Activated naive CD4-positive, alpha-beta T cell treated with anti-CD3 and anti-CD28 coated beads, Interleukin-2, amount 50 U/mL, for 16 hours (primary cell): ENCODE results near the gene MRTFB.

Experiments used
- DNase-seq: peaks from one replicate; pipeline ENCODE4 v3.0.0-alpha.2; 2020

Gene MRTFB

DNA sequence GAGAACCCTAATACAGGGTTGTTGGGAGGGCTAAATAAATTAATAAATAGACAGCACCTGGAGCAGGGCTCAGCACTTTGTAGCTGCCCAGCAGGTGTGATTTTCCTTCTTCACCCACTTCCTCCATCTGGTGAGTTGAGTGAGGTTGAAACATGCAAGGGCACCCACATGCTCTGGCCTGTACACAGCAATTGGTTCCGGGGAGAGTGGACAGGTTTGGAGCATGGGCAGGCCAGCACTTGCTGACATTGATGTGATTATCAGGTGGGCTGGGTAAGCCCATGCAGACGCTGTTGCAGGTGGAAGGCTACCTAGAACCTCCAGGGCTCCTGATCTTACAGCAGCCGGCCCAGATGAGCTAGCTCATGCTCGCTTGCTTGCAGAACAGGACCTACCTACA is 1.3 kb upstream of the MRTFB start:
- no peak for DNase-seq

DNA sequence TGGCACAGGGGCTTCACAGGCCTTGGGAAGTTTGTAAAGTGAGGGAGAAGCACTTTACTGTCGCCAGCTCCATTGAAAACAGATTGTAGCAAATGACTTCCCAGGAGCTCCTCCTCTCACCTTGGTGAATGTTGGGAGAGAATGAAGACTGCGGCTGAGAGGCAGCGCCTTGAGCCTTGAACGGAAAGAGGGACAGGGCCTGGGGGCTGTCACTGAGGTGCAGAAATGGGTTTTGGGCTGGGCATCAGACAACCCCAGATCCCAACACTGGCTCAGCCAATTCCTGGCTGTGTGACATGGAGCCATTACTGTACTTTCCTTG is 603 bp upstream of the MRTFB start:
- no peak for DNase-seq

DNA sequence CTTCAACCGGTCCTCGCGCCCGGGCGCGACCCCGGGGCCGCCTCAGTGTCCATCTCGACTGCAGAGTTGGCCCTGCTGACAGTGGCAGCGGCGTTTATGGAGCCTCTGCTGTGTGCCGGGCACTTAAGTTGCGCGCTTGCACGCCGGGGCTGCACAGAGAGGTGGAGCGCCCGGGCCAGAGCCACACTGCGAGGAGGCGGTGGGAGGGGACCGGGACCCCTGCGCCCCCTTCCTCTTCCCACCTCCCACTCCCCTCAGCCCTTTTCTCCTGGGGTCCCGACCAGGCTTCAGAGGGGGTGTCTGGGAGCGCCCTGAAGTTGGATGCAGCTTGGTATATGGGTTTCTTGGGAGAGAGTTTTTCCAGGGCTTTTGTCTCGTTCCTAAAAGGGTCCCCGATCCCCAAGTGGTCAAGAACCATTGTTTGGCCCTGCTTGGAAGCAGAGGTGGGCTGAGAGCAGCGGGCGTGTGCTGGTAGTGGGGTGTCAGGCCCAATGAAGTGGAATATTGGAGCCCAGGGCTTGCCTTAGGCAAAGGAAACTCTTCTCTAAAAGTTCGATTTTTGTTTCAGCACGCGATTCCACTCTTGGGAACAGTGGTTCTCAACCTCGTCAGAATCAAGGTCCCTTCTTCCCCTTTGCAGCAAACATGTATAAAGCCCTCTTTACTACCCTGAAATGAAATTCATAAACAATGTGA is 605 bp downstream of the MRTFB start:
- DNase-seq, result no peak

DNA sequence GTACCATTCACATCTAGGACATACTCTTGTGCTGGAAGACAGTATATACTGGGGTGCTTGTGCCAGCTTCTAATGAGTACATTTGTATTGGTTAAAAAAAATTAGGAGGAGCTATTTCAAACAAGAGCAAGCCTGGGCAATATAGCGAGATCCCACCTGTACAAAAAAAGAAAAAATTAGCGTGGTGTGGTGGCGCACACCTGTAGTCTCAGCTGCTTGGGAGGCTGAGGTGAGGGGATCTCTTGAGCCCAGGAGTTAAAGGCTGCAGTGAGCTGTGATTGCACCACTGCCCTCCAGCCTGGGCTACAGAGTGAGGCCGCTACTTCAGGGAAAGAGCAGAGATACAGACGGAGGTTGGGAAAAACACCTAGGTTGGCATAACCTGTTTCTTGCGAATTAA is 1.2 kb downstream of the MRTFB start:
- no peak for DNase-seq

DNA sequence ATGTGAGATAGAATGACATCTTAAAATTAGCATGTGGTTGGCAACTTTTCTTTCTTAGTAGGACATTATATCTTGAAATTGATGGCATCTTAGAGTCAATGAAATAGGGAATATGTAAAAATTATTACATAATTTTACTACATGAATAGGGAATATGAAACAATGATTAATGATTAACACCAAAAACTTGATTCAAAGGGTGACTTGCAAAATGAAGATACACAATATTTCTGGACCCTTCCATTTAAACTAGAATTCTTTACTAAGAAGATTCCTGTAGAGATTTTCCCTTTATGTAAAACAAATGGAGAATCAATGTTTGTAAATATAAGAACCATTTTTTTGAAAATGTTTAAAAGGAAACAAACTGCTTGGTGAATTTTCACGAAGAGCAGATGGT is 3.4 kb downstream of the MRTFB start:
- DNase-seq, result no peak

DNA sequence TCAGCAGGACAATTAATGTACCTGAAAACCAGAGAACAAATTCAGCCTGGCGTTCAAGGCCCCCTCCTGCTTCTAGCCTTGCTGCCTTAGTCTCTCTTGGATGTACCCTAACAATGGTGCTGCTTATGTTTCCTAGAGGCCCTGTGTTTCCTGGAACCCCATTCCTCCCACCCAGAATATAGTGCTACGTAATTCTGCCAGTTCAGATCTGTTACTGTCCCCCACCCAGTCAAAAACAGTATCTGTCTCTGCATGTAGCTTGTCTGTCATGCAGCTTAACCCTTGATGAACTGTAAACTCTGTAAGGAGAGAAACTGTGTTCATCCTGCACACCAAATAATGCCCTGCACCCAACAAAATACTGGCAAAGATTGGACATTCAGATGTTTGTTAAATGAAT is 6.8 kb downstream of the MRTFB start:
- no peak for DNase-seq

DNA sequence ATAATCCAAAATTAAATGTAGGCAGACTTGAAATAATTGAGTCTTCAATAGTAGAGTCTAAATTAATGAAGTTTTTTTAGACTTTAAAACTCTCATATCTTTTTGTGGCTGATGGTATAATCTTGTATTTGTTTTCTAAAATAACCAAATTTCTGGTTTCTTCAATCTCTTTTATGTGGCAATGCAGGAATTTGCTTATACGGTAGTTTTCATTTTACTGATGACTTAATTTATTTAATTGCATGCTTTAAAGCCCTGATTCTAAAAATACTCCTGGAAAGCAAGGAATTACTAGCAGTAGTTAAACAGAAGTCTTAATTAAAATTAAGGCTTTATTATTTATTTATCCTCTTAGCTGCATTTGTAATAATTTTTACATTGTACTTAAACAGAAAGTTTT is 15.4 kb downstream of the MRTFB start:
- DNase-seq, result no peak

DNA sequence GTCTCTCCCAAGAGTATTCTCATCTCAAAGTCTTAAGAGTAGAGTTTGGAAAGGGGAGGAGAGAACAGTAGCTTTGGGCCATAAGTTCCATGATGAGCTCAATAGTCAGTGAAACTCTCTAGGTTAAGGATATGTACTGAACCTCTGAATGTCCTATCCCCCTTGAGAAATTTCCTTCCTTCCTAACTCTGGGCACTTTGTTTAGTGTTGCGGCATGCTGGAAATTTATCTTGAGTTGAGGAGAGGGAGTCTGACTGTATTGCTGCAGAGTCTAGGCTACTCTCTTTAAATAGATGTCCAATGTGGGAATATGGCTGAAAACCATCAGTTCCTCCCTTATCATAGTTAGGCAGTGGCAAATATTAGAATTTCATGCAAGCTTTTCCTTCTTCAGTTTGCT is 16.1 kb downstream of the MRTFB start:
- DNase-seq, result no peak

DNA sequence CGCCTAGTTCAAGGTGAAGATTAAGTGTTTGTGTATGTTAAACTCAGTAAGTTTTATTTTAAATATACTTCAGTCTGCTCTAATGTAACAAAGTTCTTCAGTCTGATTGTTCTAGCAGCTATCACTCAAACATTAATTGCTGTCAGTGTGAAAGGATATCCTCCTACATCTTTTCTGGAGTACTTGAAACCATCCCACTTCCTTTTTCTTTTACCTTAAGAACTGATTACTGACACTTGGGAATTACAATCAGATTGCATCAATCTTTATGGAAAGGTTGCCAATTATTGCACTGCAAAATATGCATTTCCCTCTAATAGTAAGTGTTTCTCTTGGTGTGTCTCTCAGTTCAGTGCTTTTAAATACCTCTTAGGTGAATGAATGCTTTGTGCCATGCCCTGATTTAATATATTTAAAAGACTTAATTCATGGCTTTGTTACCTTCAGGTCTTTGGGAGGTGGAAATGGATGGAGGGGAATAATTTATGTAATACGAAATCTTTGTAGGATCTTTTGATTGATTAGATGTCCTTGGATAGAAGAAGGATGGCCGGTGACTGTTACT is 16.6 kb downstream of the MRTFB start:
- DNase-seq, result no peak

DNA sequence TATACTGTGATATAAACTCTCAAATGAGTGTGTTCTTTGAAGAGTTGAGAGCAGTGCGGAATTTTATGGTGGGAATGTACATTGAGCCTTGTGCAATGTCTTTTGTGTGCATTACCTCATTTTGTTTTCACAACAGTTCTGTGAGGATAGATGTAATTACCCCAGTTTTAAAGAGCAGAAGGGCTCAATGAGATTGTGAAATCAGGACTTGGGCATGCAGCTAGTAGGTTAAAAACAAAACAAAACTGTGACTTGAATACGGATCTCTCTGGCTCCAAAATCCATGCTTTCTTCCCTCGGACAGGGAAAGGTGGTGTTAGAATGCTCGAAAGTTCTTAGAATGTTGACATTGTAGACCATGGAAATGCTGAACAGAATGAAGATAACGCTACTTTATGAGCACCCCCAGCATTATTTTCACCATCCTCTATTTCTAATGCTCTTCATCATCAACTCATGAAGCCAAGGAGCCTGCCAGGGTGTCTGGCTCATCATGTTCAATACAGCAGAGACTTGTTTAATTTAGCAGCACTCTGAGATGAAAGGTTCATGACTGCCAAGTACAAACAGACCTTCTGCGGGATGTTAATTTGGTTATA is 17.1 kb downstream of the MRTFB start:
- no peak for DNase-seq

DNA sequence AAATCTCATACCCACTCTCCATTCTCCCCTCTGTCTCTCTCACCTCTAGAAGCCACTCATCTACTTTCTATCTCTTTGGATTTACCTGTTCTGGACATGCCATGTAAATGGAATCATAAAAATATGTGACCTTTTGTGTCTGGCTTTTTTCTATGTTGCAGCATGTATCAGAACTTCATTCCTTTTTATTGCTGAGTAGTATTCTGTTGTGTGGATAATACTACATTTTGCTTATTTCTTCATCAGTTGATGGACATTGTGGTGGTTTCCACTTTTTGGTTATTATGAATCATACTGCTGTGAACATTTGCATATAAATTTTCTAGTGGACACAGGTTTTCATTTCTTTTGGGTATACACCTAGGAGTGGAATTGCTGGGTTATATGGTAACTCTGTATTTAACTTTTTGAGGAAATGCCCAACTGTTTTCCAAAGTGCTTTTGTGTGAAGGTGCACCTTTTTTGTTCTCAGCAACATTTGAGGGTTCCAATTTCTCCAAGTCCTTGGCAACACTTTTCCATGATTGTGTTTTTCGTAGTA is 18.2 kb downstream of the MRTFB start:
- DNase-seq, result no peak

DNA sequence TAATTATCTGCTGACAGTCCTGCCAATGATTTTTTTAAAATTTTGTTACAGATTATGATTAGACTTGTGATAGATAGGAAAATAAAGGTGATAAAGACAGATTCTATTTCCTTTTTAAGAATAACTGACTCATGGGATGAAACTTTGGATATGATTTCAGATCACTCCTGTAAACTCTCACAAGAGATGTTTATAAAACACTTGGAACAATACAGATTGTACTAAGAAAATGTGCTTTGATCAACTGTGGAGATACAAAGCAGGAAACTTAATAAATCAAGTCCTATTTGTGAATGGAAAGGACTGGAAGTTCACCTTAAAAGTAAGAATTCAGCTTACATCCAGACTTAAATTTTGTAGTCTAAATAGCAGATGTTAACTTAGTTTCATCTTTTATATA is 21.4 kb downstream of the MRTFB start:
- DNase-seq, result no peak

DNA sequence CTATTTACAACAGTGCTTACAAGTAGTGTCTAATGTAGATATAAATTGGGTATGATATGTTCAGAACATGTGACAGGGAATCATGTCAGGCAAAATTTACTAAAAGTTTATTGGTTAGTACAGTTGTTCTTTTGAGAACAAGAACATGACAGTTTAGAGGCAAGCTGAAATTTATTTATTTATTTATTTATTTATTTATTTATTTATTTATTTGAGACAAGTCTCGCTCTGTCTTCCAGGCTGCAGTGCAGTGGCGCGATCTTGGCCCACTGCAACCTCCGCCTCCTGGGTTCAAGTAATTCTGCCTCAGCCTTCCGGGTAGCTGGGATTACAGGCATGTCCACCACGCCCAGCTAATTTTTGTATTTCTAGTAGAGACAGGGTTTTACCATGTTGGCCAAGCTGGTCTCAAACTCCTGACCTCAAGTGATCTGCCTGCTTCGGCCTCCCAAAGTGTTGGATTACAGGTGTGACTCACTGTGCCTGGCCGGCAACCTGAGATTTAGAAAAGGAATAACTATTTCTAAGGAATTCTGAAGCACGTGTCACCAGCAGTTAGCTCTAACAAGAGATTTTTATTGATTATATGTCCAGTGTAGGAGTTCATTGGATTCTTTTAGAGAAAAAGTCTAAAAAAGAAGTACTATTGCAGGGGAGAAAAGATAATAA is 24.9 kb downstream of the MRTFB start:
- no peak for DNase-seq

DNA sequence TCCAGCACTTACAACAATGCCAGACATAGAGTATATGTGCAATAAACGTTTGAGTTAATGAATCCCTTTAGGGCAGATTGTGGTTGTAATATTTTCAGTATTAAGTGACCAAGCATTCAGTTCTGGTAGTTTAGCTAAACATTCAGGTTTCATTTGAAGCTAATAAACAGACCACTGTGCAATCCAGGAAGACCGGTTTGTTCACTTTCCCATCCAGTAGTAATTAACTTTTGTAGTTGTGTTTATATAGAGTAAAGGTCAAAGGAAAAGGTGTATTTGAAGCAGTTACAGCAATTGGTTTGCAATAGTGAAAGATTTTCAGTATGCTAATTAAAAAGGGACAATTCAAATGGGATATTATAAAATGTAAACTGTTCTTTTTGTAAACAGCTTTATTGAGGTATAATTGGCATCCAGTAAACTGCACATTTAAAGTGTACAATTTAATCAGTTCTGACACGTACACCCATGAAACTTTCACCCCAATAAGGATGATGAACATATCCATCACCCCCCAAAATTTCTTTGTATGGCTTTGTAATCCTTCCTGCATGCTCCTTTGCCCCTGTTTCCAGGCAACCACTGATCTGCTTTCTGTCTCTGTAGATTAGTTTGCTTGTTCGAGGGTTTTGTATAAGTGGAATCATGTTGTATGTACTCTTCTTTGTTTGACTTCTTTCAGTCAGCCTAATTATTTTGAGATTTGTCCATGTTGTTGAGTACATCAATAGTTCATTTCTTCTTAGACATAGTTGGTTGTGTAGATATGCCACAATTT is 26.3 kb downstream of the MRTFB start:
- no peak for DNase-seq

DNA sequence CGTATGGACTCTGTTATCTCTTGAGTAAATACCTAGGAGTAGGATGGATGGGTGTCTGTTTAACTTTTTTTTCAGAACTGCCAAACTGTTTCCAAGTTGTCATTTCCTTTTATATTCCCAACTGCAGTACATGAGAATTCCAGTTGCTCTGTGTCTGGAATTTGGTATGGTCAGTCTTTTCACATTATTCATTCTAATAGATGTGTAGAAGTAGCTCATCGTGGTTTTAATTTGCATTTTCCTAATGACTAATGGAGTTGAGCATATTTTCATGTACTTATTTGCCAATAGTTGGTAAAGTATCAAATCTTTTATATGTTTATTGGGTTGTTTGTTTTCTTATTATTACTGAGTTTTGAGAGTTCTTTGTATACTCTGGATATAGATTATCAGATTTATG is 27.0 kb downstream of the MRTFB start:
- DNase-seq, result no peak

DNA sequence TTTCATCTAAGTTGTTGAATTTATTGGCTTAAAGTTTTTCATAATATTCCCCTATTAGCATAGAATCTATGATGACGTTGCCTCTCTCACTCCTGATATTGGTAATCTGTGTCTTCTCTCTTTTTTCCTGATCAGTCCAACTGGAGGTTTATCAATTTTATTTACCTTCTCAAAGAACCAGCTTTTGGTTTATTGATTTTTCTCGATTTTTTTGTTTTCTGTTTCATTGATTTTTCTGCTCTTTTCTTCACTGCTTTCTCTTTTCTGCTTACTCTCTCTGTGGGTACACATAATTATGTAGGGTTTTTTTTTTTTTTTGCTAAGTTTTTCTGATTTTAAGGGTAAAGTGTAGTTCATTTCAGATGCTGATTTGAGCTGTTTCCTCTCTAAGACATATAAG is 29.7 kb downstream of the MRTFB start:
- DNase-seq, result no peak

DNA sequence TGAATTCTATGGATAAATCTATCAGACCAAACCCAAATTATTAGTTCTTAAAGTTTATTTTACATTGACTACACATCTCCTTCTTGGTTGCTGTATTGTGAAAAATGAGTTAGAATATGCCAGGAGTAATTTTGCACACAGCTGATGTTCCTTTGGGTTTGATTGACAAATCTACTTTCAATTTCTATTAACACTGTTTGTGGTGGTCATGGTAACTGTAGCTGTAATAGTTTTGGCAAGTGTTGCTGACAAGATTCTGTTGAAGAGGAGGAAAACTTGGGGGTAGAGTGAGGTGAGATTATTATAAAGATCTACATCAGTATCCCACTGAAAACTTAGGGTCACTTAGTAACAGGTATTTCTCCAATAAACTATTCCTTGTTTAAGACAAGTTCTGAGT is 30.3 kb downstream of the MRTFB start:
- DNase-seq, result no peak

DNA sequence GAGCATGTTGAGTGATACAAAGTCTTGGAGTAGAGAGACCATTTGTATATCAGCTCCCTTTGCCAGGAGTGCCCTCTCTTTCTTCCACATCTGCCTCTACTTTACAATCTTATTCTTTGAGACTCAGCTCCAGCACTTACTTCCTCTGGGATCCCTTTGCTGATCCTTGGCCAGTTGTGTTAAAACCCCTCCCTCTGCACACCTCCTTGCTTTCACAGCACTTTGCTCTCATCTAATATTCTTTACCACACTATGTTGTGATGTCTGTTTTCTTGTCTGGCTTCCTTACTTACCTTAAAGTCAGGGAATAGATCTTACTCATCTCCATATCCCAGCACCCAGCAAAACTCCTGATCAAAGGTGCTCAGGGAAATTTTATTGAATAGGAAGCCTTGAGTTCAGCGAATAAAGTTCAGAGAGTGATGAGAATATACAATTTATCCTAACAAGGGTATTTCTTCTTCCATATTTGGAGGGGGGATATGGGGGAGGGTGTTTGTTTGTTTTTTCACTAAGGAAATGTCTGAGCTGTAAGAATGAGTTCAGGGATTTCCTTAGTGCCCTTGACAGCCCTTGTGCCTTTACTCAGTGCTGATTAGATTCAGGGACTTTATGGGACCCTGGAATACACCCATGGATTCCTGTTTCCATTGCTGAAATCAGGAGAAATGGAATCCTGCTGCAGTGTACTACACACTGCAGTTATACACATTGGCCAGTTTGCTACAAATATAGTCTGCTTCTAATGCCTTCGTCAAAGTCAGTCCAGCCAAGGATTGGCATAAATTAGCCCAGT is 32.0 kb downstream of the MRTFB start:
- no peak for DNase-seq

DNA sequence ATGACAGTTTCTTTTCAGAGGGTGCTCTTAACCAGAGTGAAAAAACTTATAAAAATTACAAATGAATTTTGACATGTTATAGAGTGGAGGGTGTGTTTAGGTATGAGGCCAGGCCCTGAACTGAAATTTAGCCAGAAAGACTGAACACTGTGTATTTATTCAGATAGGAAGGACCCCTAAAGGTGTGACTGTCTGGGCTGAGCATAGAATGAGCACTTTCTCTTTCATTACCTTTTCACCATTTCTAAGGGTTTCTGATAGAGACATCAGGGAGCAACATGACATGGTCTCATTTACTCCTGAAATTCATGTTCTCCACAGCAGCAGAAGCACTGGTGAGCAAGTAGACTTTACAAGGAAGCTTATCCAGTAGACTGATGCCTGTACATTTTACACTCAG is 32.9 kb downstream of the MRTFB start:
- DNase-seq, result no peak

DNA sequence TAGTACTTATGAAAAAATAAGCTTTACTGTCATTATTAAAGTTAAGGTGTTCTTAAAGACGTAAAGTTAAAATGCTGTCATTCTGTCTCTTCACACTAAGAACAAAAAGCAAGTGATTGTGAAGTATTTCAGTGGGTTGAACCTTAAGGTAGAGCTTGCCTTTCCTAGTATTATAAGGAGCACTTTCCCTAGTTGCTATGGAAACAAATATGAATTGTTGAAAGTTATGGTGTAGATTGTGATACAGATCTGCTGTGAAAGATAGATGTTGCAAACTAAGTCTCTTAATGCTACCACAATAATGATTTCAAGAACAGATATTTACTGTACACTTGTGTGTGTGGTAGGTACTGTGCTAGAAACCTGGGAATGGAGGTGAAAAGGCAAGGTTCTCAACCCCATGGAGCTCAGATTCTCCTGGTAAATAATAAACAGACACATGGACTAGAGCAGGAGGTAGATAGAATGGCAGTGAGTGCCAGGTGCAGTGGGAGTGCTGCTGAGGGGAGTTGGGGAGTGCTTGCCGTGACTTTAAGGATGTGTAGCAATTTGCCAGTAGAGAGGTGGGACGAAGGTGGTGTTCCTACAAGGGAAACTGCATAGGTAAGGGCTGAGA is 34.7 kb downstream of the MRTFB start:
- no peak for DNase-seq

DNA sequence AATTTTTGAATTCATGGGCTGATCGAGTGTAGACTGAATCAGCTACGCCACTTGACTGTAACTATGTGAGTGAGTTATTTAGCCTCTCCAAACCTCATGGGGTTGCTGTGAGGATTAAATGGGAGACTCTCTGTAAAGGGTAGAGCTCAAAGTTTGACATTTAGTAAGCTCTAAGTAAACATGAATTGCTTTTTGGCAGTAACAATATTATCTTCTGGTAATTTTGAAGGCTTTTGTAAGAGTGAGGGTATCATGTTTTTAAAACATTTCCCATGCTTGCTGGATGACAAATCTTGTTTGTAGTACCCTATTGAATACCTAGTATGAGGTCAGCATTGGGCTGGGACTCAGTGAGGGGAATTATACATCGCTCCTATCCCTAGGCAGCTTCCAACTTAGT is 35.3 kb downstream of the MRTFB start:
- DNase-seq, result no peak

DNA sequence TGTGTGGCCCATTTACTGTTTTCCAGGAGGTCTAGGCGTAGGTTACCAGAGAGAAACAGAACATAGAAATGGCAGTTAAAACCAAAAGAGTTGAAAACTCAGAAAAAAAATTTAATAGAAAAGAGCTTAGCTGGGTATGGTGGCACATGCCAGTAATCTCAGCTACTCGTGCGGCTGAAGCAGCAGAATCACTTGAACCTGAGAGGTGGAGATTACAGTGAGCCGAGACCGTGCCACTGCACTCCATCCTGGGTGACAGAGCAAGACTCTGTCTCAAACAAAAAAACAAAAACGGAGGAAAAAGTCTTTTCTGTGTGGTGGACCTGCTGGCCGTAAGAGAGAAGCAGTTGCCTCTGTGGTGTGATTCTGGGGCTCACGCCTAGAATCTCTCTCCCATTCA is 35.8 kb downstream of the MRTFB start:
- no peak for DNase-seq
